ENCODE data around the gene KLF15. TPM values are rescaled to one million over a fixed set of nuclear protein-coding genes. Genes with fewer than 3 reads are reported as not detected.

The KLF15 gene
- total RNA-seq, 1 experiment from 2014 or later, result 3.3 TPM

- no peak overlapping the region for H3K27ac ChIP-seq (ENCODE audit: low read depth, low read length)
- no peaks in the 10 kb centered on the region for H3K9me3 ChIP-seq (ENCODE audit: control insufficient read depth in 1 of 2, insufficient read depth in 1 of 2, low read depth in 1 of 2, low read length in 2 of 2)
- RAD21 ChIA-PET (ENCODE audit: low non-redundant PET in 1 of 2, low total read pairs in 2 of 2, uncharacterized antibody in 2 of 2, unreplicated experiment in 2 of 2), result no interaction called here
- no TSS peak for BruUV-seq (replicated peaks)
- H3K79me2 ChIP-seq (ENCODE audit: insufficient read depth, low read length), result no peaks in the 10 kb centered on the region
- TF ChIP-seq ZBTB33 (IDR thresholded peaks at IDR 0.05; ENCODE audit: extremely low read depth, insufficient replicate concordance, low read length) (no peak), ZNF274 (IDR thresholded peaks at IDR 0.05; ENCODE audit: low read depth, low read length) (no peak), EZH2phosphoT487 (IDR thresholded peaks at IDR 0.05; ENCODE audit: borderline replicate concordance) (no peak), SP1 (IDR thresholded peaks at IDR 0.05; ENCODE audit: low read depth) (no peak), EZH2 (IDR thresholded peaks at IDR 0.05) (no peak), ZFX (IDR thresholded peaks at IDR 0.05) (no peak), POLR2A (IDR thresholded peaks at IDR 0.05; ENCODE audit: borderline replicate concordance, extremely low read depth, insufficient read depth, insufficient read length) (no peak), RAD21 (IDR thresholded peaks at IDR 0.05; ENCODE audit: low read depth) (no peak), CBX3 (IDR thresholded peaks at IDR 0.05; ENCODE audit: low read depth) (no peak), POLR2AphosphoS5 (IDR thresholded peaks at IDR 0.05; ENCODE audit: low read depth, low read length) (no peak), ATF3 (IDR thresholded peaks at IDR 0.05) (no peak), ELF1 (IDR thresholded peaks at IDR 0.05; ENCODE audit: borderline replicate concordance, low read depth) (no peak), SRF (IDR thresholded peaks at IDR 0.05; ENCODE audit: low read depth) (no peak), MAX (IDR thresholded peaks at IDR 0.05) (no peak), EGR1 (IDR thresholded peaks at IDR 0.05; ENCODE audit: low read depth) (no peak), JUND (IDR thresholded peaks at IDR 0.05) (no peak), CEBPB (IDR thresholded peaks at IDR 0.05; ENCODE audit: low read depth) (no peak)
- TF ChIP-seq, protein P1, sequence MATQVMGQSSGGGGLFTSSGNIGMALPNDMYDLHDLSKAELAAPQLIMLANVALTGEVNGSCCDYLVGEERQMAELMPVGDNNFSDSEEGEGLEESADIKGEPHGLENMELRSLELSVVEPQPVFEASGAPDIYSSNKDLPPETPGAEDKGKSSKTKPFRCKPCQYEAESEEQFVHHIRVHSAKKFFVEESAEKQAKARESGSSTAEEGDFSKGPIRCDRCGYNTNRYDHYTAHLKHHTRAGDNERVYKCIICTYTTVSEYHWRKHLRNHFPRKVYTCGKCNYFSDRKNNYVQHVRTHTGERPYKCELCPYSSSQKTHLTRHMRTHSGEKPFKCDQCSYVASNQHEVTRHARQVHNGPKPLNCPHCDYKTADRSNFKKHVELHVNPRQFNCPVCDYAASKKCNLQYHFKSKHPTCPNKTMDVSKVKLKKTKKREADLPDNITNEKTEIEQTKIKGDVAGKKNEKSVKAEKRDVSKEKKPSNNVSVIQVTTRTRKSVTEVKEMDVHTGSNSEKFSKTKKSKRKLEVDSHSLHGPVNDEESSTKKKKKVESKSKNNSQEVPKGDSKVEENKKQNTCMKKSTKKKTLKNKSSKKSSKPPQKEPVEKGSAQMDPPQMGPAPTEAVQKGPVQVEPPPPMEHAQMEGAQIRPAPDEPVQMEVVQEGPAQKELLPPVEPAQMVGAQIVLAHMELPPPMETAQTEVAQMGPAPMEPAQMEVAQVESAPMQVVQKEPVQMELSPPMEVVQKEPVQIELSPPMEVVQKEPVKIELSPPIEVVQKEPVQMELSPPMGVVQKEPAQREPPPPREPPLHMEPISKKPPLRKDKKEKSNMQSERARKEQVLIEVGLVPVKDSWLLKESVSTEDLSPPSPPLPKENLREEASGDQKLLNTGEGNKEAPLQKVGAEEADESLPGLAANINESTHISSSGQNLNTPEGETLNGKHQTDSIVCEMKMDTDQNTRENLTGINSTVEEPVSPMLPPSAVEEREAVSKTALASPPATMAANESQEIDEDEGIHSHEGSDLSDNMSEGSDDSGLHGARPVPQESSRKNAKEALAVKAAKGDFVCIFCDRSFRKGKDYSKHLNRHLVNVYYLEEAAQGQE (IDR thresholded peaks at IDR 0.05; ENCODE audit: low read depth), result no peak
- TF ChIP-seq, protein P2, sequence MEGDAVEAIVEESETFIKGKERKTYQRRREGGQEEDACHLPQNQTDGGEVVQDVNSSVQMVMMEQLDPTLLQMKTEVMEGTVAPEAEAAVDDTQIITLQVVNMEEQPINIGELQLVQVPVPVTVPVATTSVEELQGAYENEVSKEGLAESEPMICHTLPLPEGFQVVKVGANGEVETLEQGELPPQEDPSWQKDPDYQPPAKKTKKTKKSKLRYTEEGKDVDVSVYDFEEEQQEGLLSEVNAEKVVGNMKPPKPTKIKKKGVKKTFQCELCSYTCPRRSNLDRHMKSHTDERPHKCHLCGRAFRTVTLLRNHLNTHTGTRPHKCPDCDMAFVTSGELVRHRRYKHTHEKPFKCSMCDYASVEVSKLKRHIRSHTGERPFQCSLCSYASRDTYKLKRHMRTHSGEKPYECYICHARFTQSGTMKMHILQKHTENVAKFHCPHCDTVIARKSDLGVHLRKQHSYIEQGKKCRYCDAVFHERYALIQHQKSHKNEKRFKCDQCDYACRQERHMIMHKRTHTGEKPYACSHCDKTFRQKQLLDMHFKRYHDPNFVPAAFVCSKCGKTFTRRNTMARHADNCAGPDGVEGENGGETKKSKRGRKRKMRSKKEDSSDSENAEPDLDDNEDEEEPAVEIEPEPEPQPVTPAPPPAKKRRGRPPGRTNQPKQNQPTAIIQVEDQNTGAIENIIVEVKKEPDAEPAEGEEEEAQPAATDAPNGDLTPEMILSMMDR (IDR thresholded peaks at IDR 0.05 in 2 of 3, conservative IDR thresholded peaks at IDR 0.05 in 1 of 3; ENCODE audit: borderline replicate concordance in 1 of 3, insufficient read depth in 1 of 3, low read depth in 2 of 3, low read length in 2 of 3), result no peak
- no peaks in the 10 kb centered on the region for H3K4me1 ChIP-seq (ENCODE audit: control insufficient read depth in 1 of 2, insufficient read depth in 2 of 2, low read length in 2 of 2)
- H3K4me2 ChIP-seq (ENCODE audit: low read length), result no peak overlapping the region
- intact Hi-C loops (cut with micrococcal nuclease), result no loop called here
- H3K36me3 ChIP-seq (ENCODE audit: control insufficient read depth in 1 of 2, insufficient read depth in 2 of 2, low read length in 2 of 2), result no peaks in the 10 kb centered on the region
- no peak overlapping the region for H2AFZ ChIP-seq (ENCODE audit: low read depth, low read length, poor library complexity, severe bottlenecking)
- POLR2A ChIA-PET, result no interaction called here
- H3K9ac ChIP-seq (ENCODE audit: low read length), result no peak overlapping the region
- no peaks in the 10 kb centered on the region for H3K27me3 ChIP-seq (ENCODE audit: insufficient read depth, low read length)
- H4K20me1 ChIP-seq (ENCODE audit: insufficient read depth), result no peaks in the 10 kb centered on the region
- H3K9me2 ChIP-seq (ENCODE audit: insufficient read depth), result no peaks in the 10 kb centered on the region
- CTCF ChIA-PET, result no interaction called here
- DNase-seq (ENCODE audit: low read depth, low spot score) (no peak), ATAC-seq (no peak)
- no peak overlapping the region for H3K4me3 ChIP-seq (replicated peaks in 1 of 2; ENCODE audit: low read depth in 1 of 2, low read length in 2 of 2)
Measured at GRCh38 chr3:126394977-126395321, 37.7 kb upstream of the KLF15 start.

Data from HCT116 (cell line).